ENCODE data around the gene LDB2. TPM values are rescaled to one million over a fixed set of nuclear protein-coding genes. Genes with fewer than 3 reads are reported as not detected.

The LDB2 gene
- total and polyA plus RNA-seq, 2 experiments from 2014 or later, result 48.6 to 80.1 TPM

DNA sequence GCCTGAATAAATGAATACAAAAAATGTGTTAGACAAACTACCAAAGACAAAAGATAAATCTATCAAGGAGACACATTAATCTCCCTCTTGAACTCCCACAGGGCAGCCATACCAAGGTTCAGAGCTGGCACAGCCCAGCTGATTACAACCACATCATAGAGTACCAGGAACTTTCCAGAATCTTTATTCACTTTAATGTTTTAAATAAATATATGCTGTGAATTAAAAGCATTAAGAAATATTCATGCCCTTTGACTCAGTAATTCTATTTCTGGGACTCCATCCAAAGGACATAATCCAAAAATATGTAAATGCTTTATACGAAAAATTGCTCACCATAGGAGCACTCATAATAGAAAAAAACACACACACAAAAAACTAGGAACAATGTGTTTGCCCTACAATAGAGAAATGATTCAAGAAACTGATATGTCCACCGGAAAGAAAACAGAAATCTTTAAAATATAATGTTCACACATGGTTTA lies 126.0 kb downstream of the LDB2 start:
- no peaks in the 10 kb centered on the region for H3K27me3 ChIP-seq (ENCODE audit: insufficient read depth)
- peaks cover 7% of the 10 kb centered on the region for H3K9me2 ChIP-seq (ENCODE audit: insufficient read depth)
- TF ChIP-seq STAT1 (IDR thresholded peaks at IDR 0.05; ENCODE audit: unreplicated experiment) (no peak), REST (IDR thresholded peaks at IDR 0.05; ENCODE audit: unreplicated experiment) (no peak), ZNF114 (CRISPR knock-in tag; IDR thresholded peaks at IDR 0.05) (no peak), EZH2phosphoT487 (IDR thresholded peaks at IDR 0.05; ENCODE audit: unreplicated experiment) (no peak), EZH2 (IDR thresholded peaks at IDR 0.05; ENCODE audit: low read depth, unreplicated experiment) (no peak), JUNB (IDR thresholded peaks at IDR 0.05; ENCODE audit: unreplicated experiment) (no peak), ZNF331 (CRISPR knock-in tag; IDR thresholded peaks at IDR 0.05; ENCODE audit: low read depth) (no peak), CTCF (conservative IDR thresholded peaks at IDR 0.05; ENCODE audit: low read depth in 2 of 2) (no peak), NANOG (IDR thresholded peaks at IDR 0.05; ENCODE audit: borderline replicate concordance) (no peak), CREB1 (CRISPR knock-in tag; IDR thresholded peaks at IDR 0.05; ENCODE audit: low read depth) (no peak), POLR2AphosphoS5 (IDR thresholded peaks at IDR 0.05; ENCODE audit: low read depth) (no peak)
- TF ChIP-seq, protein P1, sequence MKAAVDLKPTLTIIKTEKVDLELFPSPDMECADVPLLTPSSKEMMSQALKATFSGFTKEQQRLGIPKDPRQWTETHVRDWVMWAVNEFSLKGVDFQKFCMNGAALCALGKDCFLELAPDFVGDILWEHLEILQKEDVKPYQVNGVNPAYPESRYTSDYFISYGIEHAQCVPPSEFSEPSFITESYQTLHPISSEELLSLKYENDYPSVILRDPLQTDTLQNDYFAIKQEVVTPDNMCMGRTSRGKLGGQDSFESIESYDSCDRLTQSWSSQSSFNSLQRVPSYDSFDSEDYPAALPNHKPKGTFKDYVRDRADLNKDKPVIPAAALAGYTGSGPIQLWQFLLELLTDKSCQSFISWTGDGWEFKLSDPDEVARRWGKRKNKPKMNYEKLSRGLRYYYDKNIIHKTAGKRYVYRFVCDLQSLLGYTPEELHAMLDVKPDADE (IDR thresholded peaks at IDR 0.05), result no peak
- TF ChIP-seq, protein P2, sequence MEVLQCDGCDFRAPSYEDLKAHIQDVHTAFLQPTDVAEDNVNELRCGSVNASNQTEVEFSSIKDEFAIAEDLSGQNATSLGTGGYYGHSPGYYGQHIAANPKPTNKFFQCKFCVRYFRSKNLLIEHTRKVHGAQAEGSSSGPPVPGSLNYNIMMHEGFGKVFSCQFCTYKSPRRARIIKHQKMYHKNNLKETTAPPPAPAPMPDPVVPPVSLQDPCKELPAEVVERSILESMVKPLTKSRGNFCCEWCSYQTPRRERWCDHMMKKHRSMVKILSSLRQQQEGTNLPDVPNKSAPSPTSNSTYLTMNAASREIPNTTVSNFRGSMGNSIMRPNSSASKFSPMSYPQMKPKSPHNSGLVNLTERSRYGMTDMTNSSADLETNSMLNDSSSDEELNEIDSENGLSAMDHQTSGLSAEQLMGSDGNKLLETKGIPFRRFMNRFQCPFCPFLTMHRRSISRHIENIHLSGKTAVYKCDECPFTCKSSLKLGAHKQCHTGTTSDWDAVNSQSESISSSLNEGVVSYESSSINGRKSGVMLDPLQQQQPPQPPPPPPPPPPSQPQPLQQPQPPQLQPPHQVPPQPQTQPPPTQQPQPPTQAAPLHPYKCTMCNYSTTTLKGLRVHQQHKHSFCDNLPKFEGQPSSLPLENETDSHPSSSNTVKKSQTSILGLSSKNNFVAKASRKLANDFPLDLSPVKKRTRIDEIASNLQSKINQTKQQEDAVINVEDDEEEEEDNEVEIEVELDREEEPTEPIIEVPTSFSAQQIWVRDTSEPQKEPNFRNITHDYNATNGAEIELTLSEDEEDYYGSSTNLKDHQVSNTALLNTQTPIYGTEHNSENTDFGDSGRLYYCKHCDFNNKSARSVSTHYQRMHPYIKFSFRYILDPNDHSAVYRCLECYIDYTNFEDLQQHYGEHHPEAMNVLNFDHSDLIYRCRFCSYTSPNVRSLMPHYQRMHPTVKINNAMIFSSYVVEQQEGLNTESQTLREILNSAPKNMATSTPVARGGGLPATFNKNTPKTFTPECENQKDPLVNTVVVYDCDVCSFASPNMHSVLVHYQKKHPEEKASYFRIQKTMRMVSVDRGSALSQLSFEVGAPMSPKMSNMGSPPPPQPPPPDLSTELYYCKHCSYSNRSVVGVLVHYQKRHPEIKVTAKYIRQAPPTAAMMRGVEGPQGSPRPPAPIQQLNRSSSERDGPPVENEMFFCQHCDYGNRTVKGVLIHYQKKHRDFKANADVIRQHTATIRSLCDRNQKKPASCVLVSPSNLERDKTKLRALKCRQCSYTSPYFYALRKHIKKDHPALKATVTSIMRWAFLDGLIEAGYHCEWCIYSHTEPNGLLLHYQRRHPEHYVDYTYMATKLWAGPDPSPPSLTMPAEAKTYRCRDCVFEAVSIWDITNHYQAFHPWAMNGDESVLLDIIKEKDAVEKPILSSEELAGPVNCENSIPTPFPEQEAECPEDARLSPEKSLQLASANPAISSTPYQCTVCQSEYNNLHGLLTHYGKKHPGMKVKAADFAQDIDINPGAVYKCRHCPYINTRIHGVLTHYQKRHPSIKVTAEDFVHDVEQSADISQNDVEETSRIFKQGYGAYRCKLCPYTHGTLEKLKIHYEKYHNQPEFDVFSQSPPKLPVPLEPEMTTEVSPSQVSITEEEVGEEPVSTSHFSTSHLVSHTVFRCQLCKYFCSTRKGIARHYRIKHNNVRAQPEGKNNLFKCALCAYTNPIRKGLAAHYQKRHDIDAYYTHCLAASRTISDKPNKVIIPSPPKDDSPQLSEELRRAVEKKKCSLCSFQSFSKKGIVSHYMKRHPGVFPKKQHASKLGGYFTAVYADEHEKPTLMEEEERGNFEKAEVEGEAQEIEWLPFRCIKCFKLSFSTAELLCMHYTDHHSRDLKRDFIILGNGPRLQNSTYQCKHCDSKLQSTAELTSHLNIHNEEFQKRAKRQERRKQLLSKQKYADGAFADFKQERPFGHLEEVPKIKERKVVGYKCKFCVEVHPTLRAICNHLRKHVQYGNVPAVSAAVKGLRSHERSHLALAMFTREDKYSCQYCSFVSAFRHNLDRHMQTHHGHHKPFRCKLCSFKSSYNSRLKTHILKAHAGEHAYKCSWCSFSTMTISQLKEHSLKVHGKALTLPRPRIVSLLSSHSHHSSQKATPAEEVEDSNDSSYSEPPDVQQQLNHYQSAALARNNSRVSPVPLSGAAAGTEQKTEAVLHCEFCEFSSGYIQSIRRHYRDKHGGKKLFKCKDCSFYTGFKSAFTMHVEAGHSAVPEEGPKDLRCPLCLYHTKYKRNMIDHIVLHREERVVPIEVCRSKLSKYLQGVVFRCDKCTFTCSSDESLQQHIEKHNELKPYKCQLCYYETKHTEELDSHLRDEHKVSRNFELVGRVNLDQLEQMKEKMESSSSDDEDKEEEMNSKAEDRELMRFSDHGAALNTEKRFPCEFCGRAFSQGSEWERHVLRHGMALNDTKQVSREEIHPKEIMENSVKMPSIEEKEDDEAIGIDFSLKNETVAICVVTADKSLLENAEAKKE (CRISPR knock-in tag; IDR thresholded peaks at IDR 0.05), result no peak
- Mint-ChIP-seq H3K4me3 (no peak overlapping the region), H3K27me3 (ENCODE audit: insufficient read depth, low read depth, poor library complexity) (no peaks in the 10 kb centered on the region), H3K4me1 (peaks cover 18% of the 10 kb centered on the region), H3K27ac (no peak overlapping the region), H3K9me3 (peaks cover 8% of the 10 kb centered on the region), H3K36me3 (ENCODE audit: low read depth) (peaks cover 28% of the 10 kb centered on the region)
- H4K20me1 ChIP-seq (replicated peaks; ENCODE audit: insufficient read depth), result no peaks in the 10 kb centered on the region
- peaks cover 24% of the 10 kb centered on the region for H3K4me1 ChIP-seq (ENCODE audit: insufficient read depth)
- H3K79me2 ChIP-seq (replicated peaks; ENCODE audit: insufficient read depth), result peaks cover 20% of the 10 kb centered on the region
- no peak overlapping the region for H3K27ac ChIP-seq (ENCODE audit: low read depth)
- no peak overlapping the region for H3K4me2 ChIP-seq
- H3K4me3 ChIP-seq, result no peak overlapping the region
- 0 out of 2 replicates have a peak, but pooled peaks cover 7% of the 10 kb centered on the region for H3F3A ChIP-seq (replicated peaks; ENCODE audit: low read depth)
- ATAC-seq, result no peak
- H3K36me3 ChIP-seq (ENCODE audit: insufficient read depth), result no peaks in the 10 kb centered on the region
- DNase-seq (ENCODE audit: low spot score), result no peak
- no peak overlapping the region for H2AFZ ChIP-seq
